Right lobe of liver (tissue), 6 donors: ENCODE data around the gene MIEF1. TPM values are rescaled to one million over a fixed set of nuclear protein-coding genes. Genes with fewer than 3 reads are reported as not detected.

Experiments
- ATAC-seq, 4 donors: fragments of 200-7000 bp; cut with Tn5 transposase; one replicate each; pipeline ENCODE4 v1.9.1; 2020; ENCODE audit warnings: mild to moderate bottlenecking in 4 of 4, moderate library complexity in 4 of 4
- DNase-seq, 3 donors: peaks; one replicate each; pipeline ENCODE4 v3.0.0-alpha.2; 2020
- H3K27ac ChIP-seq, 3 donors: fragments of 200-600 bp; one replicate each; pipeline ENCODE4 v1.8.0; 2022
- H3K27me3 ChIP-seq, 2 donors: fragments of 200-600 bp; one replicate each; pipeline ENCODE4 v1.8.0; 2022
- H3K36me3 ChIP-seq, 4 donors: fragments of 200-600 bp; sonication (generic) in 1 of 4; one replicate each; pipeline versions ENCODE4 v1.5.1 to v1.8.0; 2017 to 2022; ENCODE audit warnings: control low read depth in 1 of 4
- H3K4me1 ChIP-seq, 4 donors: fragments of 200-600 bp; sonication (generic) in 1 of 4; one replicate each; pipeline versions ENCODE4 v1.5.1 to v1.8.0; 2017 to 2022; ENCODE audit warnings: control low read depth in 1 of 4
- H3K4me3 ChIP-seq, 3 donors: fragments of 200-600 bp; one replicate each; pipeline ENCODE4 v1.8.0; 2022
- H3K9me3 ChIP-seq, 4 donors: fragments of 200-600 bp; sonication (generic) in 1 of 4; one replicate each; pipeline versions ENCODE4 v1.5.1 to v1.8.0; 2017 to 2022; ENCODE audit warnings: control low read depth in 1 of 4
- CTCF ChIP-seq, 4 donors: fragments of 200-600 bp in 3 of 4; fragments of 450-650 bp in 1 of 4; IDR thresholded peaks; one replicate each; pipeline versions ENCODE4 v1.5.1 to v1.8.0; 2016 to 2022; ENCODE audit warnings: antibody characterized with exemption in 4 of 4, mild to moderate bottlenecking in 2 of 4
- POLR2A ChIP-seq: fragments of 450-650 bp; IDR thresholded peaks from one replicate; pipeline ENCODE4 v1.6.1; 2017; ENCODE audit warnings: antibody characterized with exemption, mild to moderate bottlenecking
- WGBS: methylation state at CpG from one replicate; pipeline ENCODE4 v1.1.6; 2018; ENCODE audit warnings: low coverage, low lambda C conversion rate; ENCODE audit not compliant: insufficient coverage; ENCODE audit errors: missing lambda C conversion rate; 5-methylcytosine and 5-hydroxymethylcytosine counted together
- intact Hi-C, 2 donors: fragments of 100-400 bp; cut with DNase I; formaldehyde crosslinking; loops; one replicate each; pipeline versions ENCODE4 v1.11.2 to v1.14.1; 2022
- total RNA-seq, 6 experiments: library from RNA; depleted of rRNA in 2 of 6; stranded (reverse); fragments of >200 nt in 2 of 6; fragmentation: NEBNext Ultra II Directional in 3 of 6; extraction: Animal tissue kit (Norgen Biotek cat#: 25700) in 3 of 6; gene quantifications; one replicate each; pipeline versions ENCODE4 v1.1.0 to v1.2.4, GENCODE V29; 2016 to 2023
- donor health status: DM: no; HTN: yes; CAD: no.
- donor health status: DM: no; HTN: no; CAD: no.
- donor health status: DM: no; HTN: no; CAD: no.
- donor health status: DM: no; HTN: yes; CAD: no.
- donor health status: DM: no; HTN: yes; CAD: no.

The MIEF1 gene
- total RNA-seq, 6 experiments from 2014 or later = 17.4 to 24.4 (median 21.5) TPM

- WGBS = 0% methylated on average over 1 of the region's 17 CpGs
- DNase-seq = peak in 1 of 3 donors; percentile 53
- TF ChIP-seq CTCF (IDR thresholded peaks at IDR 0.05) = peak in 1 of 4 donors; percentile 25
- TF ChIP-seq POLR2A = no peak
- Histone ChIP-seq H3K9me3 (no peaks in the 10 kb centered on the region), H3K4me3 (no peak overlapping the region), H3K27ac (no peak overlapping the region), H3K4me1 (peaks cover 0 to 55% (median 21%) of the 10 kb centered on the region in 4 donors), H3K36me3 (peaks cover 0 to 21% (median 3%) of the 10 kb centered on the region in 4 donors), H3K27me3 (no peaks in the 10 kb centered on the region)
- no peak for ATAC-seq
- intact Hi-C loops = loop anchor here in 1 of 2 donors (5.0 kb wide), 1 partner anchor 37 kb away; no protein-coding TSS in a partner anchor
These were observed 27.4 kb downstream of the MIEF1 start for GRCh38 chr22:39529487-39529851.

- no peak overlapping the region for H3K4me3 ChIP-seq
- TF ChIP-seq CTCF (IDR thresholded peaks at IDR 0.05) (no peak), POLR2A (no peak)
- H3K27ac ChIP-seq = no peak overlapping the region
- ATAC-seq (no peak), DNase-seq (peak in 1 of 3 donors; percentile 20)
- peaks cover 0 to 19% (median 0%) of the 10 kb centered on the region in 4 donors for H3K36me3 ChIP-seq
- 71% methylated on average over 6 of the region's 6 CpGs for WGBS
- H3K9me3 ChIP-seq = no peaks in the 10 kb centered on the region
- intact Hi-C loops = no loop called here
- peaks cover 0 to 54% (median 21%) of the 10 kb centered on the region in 4 donors for H3K4me1 ChIP-seq
- H3K27me3 ChIP-seq = no peaks in the 10 kb centered on the region
These were observed 28.0 kb downstream of the MIEF1 start for GRCh38 chr22:39530116-39530515.

DNA sequence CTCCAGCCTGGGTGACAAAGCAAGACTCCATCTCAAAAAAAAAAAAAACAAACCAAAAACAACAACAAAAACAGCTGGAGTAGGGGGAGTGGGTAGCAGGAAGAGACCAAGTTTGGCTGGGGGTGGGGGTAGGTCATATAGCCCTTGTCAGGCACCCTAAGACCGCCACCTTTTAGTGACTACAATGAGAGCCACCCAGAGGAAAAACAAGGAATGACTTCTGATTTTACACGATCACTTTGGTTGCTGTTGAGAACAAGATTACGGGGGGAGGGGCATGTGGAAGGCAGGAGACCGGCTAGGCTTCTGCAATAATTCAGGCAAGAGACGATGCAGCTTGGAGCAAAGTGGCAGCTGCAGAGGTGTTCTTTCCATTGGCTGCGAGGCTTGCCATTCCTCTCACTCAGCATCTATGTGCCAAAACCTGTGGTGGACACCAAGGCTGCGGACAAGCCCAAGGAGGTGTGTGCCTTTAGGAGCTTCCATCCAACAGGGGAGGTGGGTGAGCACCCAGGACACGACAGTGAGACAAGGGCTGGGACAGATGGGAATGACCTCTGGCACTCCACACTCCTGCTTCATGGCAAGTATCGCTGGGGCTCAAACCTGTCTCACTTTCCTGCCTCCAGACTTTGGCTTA, 28.7 kb downstream of the MIEF1 start:
- Histone ChIP-seq H3K4me1 (peaks cover 0 to 54% (median 21%) of the 10 kb centered on the region in 4 donors), H3K9me3 (no peaks in the 10 kb centered on the region), H3K4me3 (no peak overlapping the region), H3K27me3 (no peaks in the 10 kb centered on the region), H3K36me3 (peaks cover 0 to 19% (median 0%) of the 10 kb centered on the region in 4 donors), H3K27ac (no peak overlapping the region)
- ATAC-seq (no peak), DNase-seq (peak in 1 of 3 donors; percentile 47)
- WGBS = 14% methylated on average over 7 of the region's 9 CpGs
- intact Hi-C loops = no loop called here
- TF ChIP-seq POLR2A (no peak), CTCF (IDR thresholded peaks at IDR 0.05) (peak in 3 of 4 donors; percentile 9 to 22 (median 18))

DNA sequence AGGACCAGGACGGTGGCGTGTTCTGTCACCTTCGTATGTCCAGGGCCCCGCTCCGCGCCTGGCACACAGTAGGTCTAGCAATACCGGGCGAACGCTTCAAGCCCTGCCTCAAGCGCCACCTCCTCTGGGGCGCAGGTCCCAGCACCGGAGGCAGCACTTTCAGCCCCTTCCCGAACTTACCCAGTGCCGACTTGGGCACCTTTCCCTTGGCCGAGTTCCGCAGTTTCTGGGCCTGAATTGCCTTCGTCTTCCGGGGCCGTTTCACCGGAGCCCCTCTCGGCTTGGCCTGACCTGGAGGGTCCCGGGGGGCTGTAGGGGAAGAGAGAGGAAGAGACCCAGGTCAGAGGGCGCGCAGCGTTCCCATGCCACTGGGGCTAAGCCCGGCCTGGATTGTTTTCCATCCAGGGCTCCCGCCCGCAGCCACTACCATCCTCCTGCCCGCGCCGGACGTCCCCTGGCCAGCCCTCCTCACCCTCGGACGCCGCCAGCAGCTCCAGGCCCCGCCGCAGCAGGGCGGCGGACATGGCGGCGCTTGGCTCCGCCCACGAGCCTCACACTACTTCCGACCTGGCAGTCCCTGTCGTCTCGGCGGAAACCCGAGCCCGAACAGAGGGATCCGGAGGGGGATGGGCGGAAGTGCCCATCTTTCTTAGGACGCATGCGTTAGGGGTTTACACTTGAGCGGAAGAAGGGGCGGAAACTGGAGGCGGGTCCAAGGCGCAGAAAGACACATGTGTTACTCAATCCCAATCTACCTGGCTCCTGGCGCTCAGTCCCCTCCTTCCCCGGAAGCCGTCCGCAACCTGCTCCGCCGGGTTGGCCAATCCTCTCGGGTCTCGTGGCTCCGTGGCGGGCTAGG, 30.4 kb downstream of the MIEF1 start, which contains the start of gene RPS19BP1:
Gene RPS19BP1 (minus strand): TSS at position 534 of the 859 bp plus-strand sequence. CDS start 10 bp downstream, at position 524.
- H3K27me3 ChIP-seq = no peaks in the 10 kb centered on the region
- peak within 1 kb of the TSS; percentile 78 to 96 (median 81) for H3K27ac ChIP-seq
- WGBS = 0% methylated on average over 21 of the region's 67 CpGs
- H3K4me3 ChIP-seq = peak within 1 kb of the TSS; percentile 75 to 100 (median 92)
- peaks cover 0 to 19% (median 0%) of the 10 kb centered on the region in 4 donors for H3K36me3 ChIP-seq
- DNase-seq (peak; percentile 99), ATAC-seq (peak; percentile 85 to 90 (median 88))
- H3K4me1 ChIP-seq = peaks cover 0 to 46% (median 19%) of the 10 kb centered on the region in 4 donors
- intact Hi-C loops = no loop called here
- no peaks in the 10 kb centered on the region for H3K9me3 ChIP-seq
- no peak for TF ChIP-seq CTCF (IDR thresholded peaks at IDR 0.05)
- peak; percentile 80 for TF ChIP-seq POLR2A
